Thyroid gland (tissue), 4 donors: ENCODE results near the gene CEP97. TPM values are rescaled to one million over a fixed set of nuclear protein-coding genes. Genes with fewer than 3 reads are reported as not detected.

Experiments
- DNase-seq, 2 donors: peaks; one replicate each; pipeline ENCODE4 v3.0.0-alpha.2; 2019
- H3K27ac ChIP-seq, 3 donors: fragments of 200-600 bp; sonication (generic); 1 replicate in 2 of 3; 2 replicates in 1 of 3; pipeline ENCODE4 v1.5.1; 2016 to 2019; ENCODE audit warnings: mild to moderate bottlenecking in 1 of 3, moderate library complexity in 1 of 3
- H3K27me3 ChIP-seq: fragments of 200-600 bp; sonication (generic); one replicate; pipeline ENCODE4 v1.5.1; 2019
- H3K36me3 ChIP-seq, 2 donors: fragments of 200-600 bp; sonication (generic); one replicate each; pipeline ENCODE4 v1.5.1; 2016 to 2019
- H3K4me1 ChIP-seq, 2 donors: fragments of 200-600 bp; sonication (generic); one replicate each; pipeline ENCODE4 v1.5.1; 2017 to 2019
- H3K4me3 ChIP-seq, 3 donors: fragments of 200-600 bp; sonication (generic); replicated peaks in 1 of 3; 1 replicate in 2 of 3; 2 replicates in 1 of 3; pipeline ENCODE4 v1.5.1; 2016; ENCODE audit warnings: mild to moderate bottlenecking in 1 of 3
- H3K9me3 ChIP-seq: fragments of 200-600 bp; sonication (generic); one replicate; pipeline ENCODE4 v1.5.1; 2017
- POLR2A ChIP-seq, 2 donors: fragments of 450-650 bp; IDR thresholded peaks; one replicate each; pipeline ENCODE4 v1.6.1; 2017; ENCODE audit warnings: antibody characterized with exemption in 2 of 2, mild to moderate bottlenecking in 2 of 2, moderate library complexity in 1 of 2
- WGBS, 2 donors: methylation state at CpG; one replicate each; pipeline ENCODE4 v1.1.5; 2017; 5-methylcytosine and 5-hydroxymethylcytosine counted together
- intact Hi-C: fragments of 100-400 bp; cut with DNase I; formaldehyde crosslinking; loops from one replicate; pipeline ENCODE4 v1.15.1; 2023
- total RNA-seq, 4 donors: library from RNA; depleted of rRNA; stranded (reverse); fragments of >200 nt; gene quantifications; one replicate each; pipeline ENCODE4 v1.2.3, GENCODE V29; 2016
- TF ChIP-seq, protein P1 (sequence below), 6 experiments: fragments of 200-600 bp in 3 of 6; fragments of 450-650 bp in 3 of 6; sonication (generic) in 3 of 6; IDR thresholded peaks; one replicate each; pipeline ENCODE4 v1.5.1; 2016 to 2019; ENCODE audit warnings: antibody characterized with exemption in 6 of 6, mild to moderate bottlenecking in 2 of 6, inconsistent platforms in 1 of 6, moderate library complexity in 1 of 6

The CEP97 gene, protein sequence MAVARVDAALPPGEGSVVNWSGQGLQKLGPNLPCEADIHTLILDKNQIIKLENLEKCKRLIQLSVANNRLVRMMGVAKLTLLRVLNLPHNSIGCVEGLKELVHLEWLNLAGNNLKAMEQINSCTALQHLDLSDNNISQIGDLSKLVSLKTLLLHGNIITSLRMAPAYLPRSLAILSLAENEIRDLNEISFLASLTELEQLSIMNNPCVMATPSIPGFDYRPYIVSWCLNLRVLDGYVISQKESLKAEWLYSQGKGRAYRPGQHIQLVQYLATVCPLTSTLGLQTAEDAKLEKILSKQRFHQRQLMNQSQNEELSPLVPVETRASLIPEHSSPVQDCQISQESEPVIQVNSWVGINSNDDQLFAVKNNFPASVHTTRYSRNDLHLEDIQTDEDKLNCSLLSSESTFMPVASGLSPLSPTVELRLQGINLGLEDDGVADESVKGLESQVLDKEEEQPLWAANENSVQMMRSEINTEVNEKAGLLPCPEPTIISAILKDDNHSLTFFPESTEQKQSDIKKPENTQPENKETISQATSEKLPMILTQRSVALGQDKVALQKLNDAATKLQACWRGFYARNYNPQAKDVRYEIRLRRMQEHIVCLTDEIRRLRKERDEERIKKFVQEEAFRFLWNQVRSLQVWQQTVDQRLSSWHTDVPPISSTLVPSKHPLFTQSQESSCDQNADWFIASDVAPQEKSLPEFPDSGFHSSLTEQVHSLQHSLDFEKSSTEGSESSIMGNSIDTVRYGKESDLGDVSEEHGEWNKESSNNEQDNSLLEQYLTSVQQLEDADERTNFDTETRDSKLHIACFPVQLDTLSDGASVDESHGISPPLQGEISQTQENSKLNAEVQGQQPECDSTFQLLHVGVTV
- total RNA-seq = 10 to 100 TPM in 1 of 4 donors, 1 to 10 TPM in 3; 7.3 to 13.3 (median 8.2) TPM

DNA sequence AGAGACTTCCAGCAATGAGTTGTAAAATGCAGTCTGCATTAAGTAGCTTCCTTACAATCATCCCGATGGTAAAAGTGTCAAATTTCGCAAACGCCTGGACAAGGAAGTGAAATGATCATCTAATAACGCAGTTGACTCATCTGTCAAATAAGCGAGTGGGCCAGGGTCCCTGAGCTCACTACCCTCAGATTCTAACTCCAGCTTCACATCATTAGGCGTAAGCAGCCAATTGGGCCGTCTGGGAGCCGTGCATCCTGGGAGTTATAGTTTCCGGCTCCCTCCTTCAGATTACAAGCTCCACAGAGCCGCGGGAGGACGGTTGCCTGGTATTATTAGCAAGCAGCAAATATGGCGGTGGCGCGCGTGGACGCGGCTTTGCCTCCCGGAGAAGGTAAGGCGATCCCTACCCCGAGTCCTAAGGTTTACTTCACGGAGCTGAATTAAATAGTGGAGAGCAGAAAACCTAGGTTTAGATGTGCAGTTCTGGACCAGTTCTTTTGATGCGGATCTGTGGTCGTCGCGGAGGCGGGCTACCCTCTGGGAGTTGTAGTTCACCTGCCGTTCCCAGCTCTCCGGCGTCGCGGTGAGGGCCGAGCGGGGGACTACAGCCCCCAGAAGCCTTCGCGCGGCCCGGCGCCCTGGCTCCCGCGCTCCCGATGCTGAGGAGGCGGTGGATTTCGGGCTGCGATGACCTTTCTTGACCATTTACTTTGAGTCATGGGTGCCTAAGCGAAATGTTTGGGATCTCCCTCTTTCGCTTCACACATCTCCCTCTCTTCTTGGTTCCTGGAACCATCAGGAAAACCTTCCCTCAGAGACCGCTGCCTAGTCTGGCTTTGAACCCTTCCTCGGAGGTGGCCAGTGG is at the start of gene CEP97:
Gene CEP97 (plus strand): TSS at position 286 of the 865 bp plus-strand sequence. CDS start 63 bp downstream, at position 349.
- Histone ChIP-seq H3K4me3 (peak within 1 kb of the TSS; percentile 41 to 81 (median 65)), H3K9me3 (no peaks in the 10 kb centered on the region), H3K4me1 (no peaks in the 10 kb centered on the region), H3K27ac (peak within 1 kb of the TSS in 2 of 3 donors; percentile 19 to 86), H3K27me3 (no peaks in the 10 kb centered on the region), H3K36me3 (no peaks in the 10 kb centered on the region)
- peak in 1 of 2 donors; percentile 40 for TF ChIP-seq POLR2A (IDR thresholded peaks at IDR 0.05)
- TF ChIP-seq, protein P1, sequence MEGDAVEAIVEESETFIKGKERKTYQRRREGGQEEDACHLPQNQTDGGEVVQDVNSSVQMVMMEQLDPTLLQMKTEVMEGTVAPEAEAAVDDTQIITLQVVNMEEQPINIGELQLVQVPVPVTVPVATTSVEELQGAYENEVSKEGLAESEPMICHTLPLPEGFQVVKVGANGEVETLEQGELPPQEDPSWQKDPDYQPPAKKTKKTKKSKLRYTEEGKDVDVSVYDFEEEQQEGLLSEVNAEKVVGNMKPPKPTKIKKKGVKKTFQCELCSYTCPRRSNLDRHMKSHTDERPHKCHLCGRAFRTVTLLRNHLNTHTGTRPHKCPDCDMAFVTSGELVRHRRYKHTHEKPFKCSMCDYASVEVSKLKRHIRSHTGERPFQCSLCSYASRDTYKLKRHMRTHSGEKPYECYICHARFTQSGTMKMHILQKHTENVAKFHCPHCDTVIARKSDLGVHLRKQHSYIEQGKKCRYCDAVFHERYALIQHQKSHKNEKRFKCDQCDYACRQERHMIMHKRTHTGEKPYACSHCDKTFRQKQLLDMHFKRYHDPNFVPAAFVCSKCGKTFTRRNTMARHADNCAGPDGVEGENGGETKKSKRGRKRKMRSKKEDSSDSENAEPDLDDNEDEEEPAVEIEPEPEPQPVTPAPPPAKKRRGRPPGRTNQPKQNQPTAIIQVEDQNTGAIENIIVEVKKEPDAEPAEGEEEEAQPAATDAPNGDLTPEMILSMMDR (IDR thresholded peaks at IDR 0.05) = peak in 1 of 6 experiments; percentile 3
- peak; percentile 85 to 90 for DNase-seq
- 1% methylated on average over 33 to 37 of the region's 49 CpGs for WGBS, 2 donors
- intact Hi-C loops = loop anchor here (10.0 kb wide), 1 partner anchor 50 kb away; the partner anchor contains the start of gene NXPE3

DNA sequence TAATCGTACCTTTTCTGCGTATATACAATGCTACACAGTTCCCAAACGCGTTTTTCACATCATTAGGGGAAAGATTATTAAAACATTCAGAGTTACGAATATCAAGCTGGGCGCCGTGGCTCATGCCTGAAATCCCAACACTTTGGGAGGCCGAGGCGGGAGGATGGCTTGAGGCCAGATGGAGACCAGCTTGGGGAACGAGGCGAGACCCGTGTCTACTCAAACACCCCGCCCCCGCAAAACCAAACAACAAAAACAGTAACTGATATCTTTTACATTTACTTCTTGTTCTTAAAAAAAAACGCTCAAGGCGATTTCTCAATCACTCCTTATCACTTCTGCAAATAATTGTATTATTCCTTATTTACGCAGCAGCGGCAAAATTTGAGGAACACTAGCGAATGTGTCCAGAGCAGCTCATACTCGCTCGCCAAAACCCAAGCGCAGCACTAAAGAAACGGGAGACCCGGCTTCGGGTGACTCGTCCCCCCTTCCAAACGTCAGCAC is 48.7 kb upstream of the CEP97 start:
- peak; percentile 20 to 46 for DNase-seq
- H3K27ac ChIP-seq = peak overlapping the region in 2 of 3 donors; percentile 97 to 98
- H3K4me3 ChIP-seq = peak overlapping the region; percentile 40 to 93 (median 81)
- no peaks in the 10 kb centered on the region for H3K9me3 ChIP-seq
- intact Hi-C loops = loop anchor here (5.0 kb wide), 1 partner anchor 103 kb away; the partner anchor contains the start of gene PCNP
- peaks cover 10 to 16% of the 10 kb centered on the region in 2 donors for H3K36me3 ChIP-seq
- no peak for TF ChIP-seq POLR2A (IDR thresholded peaks at IDR 0.05)
- TF ChIP-seq, protein P1 (IDR thresholded peaks at IDR 0.05) = no peak
- 12 to 15% methylated on average over 27 of the region's 27 CpGs for WGBS, 2 donors
- H3K27me3 ChIP-seq = no peaks in the 10 kb centered on the region
- peaks cover 10 to 18% of the 10 kb centered on the region in 2 donors for H3K4me1 ChIP-seq

DNA sequence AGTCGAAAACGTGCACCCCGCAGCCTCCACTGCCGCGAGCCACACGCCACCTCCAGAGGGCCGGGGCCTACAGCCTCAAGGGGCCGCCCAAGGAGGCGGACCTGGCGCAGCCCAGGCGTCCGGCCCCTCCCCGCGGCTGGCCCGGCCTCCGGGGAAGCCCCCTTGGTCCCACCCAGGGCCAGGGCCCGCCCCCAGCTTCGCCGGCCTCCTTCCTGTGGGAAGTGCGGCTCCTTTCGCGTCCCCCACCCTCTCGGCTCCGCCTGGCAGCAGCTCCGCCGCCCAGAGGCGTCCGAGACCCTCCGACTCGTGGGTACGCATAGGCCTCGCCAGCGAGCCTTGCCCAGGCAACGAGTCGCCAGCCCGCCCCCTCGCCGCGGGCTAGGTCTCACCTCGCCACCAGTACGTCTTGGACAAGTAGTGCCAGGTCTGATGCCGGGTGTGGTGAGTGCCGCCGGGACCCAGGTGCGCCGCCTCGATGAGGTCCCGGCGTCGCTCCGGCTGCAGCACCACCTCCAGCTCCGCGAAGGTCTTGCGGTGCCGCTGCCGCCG is 48.1 kb upstream of the CEP97 start:
- intact Hi-C loops = loop anchor here (5.0 kb wide), 1 partner anchor 104 kb away; the partner anchor contains the start of gene PCNP
- peaks cover 10 to 18% of the 10 kb centered on the region in 2 donors for H3K4me1 ChIP-seq
- H3K36me3 ChIP-seq = peaks cover 15 to 16% of the 10 kb centered on the region in 2 donors
- 0% methylated on average over 19 to 20 of the region's 57 CpGs for whole genome bisulfite sequencing, 2 donors
- peak in 1 of 2 donors; percentile 73 for TF ChIP-seq POLR2A (IDR thresholded peaks at IDR 0.05)
- TF ChIP-seq, protein P1 (IDR thresholded peaks at IDR 0.05) = peak in 3 of 6 experiments; percentile 3 to 10 (median 4)
- peak; percentile 96 to 97 for DNase-seq
- no peaks in the 10 kb centered on the region for H3K9me3 ChIP-seq
- H3K4me3 ChIP-seq = peak overlapping the region; percentile 81 to 93 (median 88)
- peak overlapping the region; percentile 84 to 98 (median 97) for H3K27ac ChIP-seq
- no peaks in the 10 kb centered on the region for H3K27me3 ChIP-seq
